Islet precursor cell (in vitro differentiated cells): Measurements from ENCODE around the gene PIK3R5.
A peak's percentile ranks its signal among the peaks of the same experiment; 100 is the strongest.

Experiments
- DNase-seq: peaks from one replicate; pipeline ENCODE4 v3.0.0-alpha.2; 2018

Gene PIK3R5

GRCh38 chr17:8894673-8895578 lies 70.6 kb downstream of the PIK3R5 start:
- peak; percentile 85 for DNase-seq

GRCh38 chr17:8894202-8894671 lies 71.3 kb downstream of the PIK3R5 start:
- peak; percentile 68 for DNase-seq

- DNase-seq: peak; percentile 51
Measured at GRCh38 chr17:8893621-8894201, 71.8 kb downstream of the PIK3R5 start.

DNA sequence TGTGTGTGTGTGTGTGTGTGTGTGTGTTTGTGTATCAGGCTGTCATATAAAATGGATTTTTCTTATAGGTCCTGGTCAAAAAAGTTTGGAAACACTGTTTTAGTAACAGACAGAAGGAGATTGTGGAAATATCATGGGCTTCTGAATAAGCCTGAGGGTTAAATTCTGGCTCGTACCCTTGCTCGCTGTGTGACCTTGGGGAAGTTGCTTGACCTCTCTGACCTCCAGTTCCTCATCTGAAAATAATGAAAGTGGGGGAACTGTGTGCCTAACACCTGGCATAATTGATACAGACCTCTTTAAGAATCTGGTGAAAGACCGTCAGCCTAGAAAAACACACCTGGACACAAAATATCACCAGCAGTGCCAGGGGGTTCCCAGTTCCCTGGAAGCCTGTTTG lies 72.4 kb downstream of the PIK3R5 start:
- DNase-seq: no peak

DNA sequence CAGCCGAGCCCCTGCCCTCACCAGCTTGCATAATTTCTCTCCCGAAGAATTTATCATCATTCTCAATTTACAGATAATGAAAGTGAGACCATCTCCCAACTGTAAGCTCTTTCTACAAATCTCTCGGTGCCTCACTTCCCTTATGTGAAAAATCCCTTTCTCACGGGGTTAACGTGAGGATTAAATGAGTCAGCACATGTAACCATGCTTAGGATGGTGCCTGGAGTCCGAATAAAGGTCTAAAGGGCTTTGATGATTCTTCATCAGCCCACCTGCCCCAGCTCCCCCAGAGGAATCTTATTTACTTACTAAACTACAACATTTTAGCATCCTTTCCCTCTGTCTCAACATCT lies 73.2 kb downstream of the PIK3R5 start:
- no peak for DNase-seq

DNA sequence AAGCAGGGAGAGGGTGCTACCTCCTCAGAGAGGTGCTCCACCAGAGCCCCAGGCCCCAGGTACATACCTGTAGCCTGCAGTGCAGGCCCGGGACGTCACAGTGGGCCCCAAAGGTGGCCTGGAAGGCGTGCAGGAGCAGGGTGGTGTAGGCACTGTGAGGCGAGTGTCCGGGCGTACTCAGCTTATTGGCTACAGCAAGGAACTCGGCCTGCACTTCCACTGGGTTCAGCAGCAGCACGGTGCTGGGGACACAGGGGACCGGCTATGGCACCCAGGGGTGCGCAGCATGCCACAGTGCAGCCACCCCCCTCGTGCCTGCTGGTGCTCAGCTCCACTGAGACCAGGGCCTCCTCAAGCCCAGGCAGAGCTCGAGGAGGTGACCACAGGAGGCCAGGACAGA lies 74.8 kb downstream of the PIK3R5 start:
- DNase-seq: no peak

- peak; percentile 51 for DNase-seq
Measured at GRCh38 chr17:8889458-8890210, 75.9 kb downstream of the PIK3R5 start.

GRCh38 chr17:8888704-8889302 lies 76.7 kb downstream of the PIK3R5 start:
- DNase-seq: peak; percentile 51

DNA sequence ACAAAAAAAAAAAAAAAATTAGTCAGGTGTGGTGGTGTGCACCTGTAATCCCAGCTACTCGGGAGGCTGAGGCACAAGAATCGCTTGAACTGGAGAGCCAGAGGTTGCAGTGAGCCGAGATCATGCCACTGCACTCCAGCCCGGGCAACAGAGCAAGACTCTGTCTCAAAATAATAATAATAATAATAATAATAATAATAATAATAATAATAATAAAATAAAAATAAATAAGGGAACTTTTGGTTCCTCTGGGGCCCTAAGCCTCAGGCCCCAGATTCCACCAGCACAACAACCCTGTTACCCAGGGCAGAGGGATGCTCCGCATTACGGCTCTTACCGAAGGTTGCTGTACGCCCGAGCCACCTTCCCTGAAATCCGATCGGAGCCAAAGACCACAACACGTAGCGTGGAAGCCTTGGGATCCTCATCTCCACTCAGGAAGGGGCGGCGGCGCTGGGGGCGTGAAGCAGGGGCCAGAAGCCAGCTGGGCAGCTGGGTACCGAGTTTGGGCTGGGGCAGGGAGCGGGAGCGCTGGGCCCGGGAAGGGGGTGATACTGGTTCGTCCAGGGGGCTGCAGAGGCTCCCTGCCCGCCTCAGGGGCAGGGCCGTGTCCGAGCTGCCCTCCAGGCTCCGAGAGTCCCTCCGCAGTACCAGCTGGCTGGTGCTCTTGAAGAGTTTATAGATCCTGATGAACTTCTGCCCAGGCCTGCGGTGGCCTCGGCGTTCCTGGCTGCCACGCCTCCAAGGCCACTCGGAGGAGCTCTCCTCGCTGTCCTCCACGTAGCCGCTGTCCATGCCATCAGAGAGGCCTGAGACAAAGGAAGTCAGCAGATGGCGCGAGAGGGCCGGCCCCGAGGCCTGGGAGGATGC lies 77.4 kb downstream of the PIK3R5 start:
- DNase-seq: peak; percentile 97

GRCh38 chr17:8887301-8887700 lies 78.2 kb downstream of the PIK3R5 start:
- DNase-seq: peak; percentile 52

GRCh38 chr17:8885967-8886684 lies 79.4 kb downstream of the PIK3R5 start:
- peak; percentile 48 for DNase-seq

DNA sequence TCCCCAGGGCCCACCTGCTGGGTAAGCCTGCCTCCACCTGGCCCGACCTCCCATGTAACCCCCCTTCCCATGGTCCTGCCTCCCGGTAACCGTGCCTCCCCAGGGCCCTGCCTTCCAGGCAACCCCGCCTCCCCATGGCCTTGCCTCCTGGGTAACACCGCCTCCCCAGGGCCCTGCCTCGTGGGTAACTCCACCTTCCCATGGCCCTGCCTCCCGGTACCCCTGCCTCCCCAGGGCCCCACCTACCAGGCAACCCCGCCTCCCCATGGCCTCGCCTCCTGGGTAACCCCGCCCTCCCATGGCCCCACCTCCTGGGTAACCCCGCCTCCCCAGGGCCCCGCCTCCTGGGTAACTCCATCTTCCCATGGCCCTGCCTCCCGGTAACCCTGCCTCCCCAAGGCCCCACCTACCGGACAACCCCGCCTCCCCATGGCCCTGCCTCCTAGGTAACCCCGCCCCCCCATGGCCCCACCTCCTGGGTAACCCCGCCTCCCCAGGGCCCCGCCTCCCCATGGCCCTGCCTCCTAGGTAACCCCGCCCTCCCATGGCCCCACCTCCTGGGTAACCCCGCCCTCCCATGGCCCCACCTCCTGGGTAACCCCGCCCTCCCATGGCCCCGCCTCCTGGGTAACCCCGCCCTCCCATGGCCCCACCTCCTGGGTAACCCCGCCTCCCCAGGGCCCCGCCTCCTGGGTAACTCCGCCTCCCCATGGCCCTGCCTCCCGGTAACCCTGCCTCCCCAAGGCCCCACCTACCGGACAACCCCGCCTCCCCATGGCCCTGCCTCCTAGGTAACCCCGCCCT lies 80.1 kb downstream of the PIK3R5 start:
- peak; percentile 55 for DNase-seq

GRCh38 chr17:8884336-8884990 lies 81.0 kb downstream of the PIK3R5 start:
- DNase-seq: peak; percentile 56

GRCh38 chr17:8883353-8883752 lies 82.2 kb downstream of the PIK3R5 start:
- DNase-seq: peak; percentile 21

GRCh38 chr17:8881606-8882005 lies 83.9 kb downstream of the PIK3R5 start:
- no peak for DNase-seq

DNA sequence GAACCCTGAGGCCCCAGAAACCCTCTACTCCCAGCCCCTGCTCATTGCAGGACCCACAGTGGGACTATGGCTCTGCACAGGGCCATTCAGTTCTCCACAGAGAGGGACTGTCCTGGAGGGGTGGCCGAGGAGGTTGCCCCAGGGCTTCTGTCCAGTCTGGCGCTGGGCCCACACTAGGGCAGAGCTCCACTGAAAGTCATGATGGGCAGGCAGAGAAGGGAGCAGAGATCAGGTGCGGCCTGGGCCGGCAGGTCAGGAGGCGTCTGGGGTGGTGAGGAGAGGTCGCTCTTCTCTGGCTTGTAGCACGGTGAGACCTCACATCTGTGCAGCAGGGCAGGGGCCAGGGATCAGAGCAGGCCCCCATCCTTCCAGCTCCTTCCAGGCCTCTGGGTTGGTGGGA lies 85.0 kb downstream of the PIK3R5 start:
- no peak for DNase-seq

DNA sequence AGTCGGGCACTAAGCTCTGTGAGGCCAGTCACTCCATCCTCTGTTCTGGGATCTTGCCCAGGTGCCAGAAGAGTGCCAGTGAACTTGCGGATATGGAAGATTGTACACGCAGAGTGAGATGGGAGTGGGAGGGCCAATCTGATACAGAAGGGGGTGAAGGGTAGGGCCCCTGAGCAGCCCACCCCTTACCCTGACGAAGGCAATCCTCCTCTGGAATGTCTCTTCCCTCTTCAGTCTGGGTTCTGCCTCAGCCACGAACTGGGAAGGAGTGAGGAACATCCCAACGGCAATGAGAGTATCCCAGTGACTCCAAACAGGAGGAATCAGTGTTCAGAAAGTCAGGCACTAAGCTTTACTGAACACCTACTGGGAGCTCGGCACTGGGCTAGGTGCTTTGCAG lies 86.1 kb downstream of the PIK3R5 start:
- DNase-seq: no peak

- no peak for DNase-seq
Measured at GRCh38 chr17:8877984-8878383, 87.5 kb downstream of the PIK3R5 start.

DNA sequence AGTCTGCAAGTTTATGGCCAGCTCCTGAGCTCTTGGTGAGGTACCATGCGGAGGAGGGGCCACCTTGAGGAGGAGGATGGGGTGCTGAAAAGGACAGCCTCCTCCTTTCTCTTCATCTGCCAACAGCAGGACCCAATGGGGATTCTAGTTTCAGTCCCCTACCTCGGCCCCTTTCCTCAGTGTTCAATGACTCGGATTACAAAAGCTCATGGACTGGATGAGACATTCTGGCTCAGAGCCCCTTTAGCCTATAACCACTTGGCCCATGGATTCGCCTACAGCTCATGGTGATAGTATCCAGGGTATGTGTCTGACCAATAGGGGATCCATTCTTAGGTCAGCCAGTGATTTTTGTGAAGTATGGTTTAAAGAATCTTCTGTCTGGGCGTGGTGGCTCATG lies 89.5 kb downstream of the PIK3R5 start:
- DNase-seq: no peak

DNA sequence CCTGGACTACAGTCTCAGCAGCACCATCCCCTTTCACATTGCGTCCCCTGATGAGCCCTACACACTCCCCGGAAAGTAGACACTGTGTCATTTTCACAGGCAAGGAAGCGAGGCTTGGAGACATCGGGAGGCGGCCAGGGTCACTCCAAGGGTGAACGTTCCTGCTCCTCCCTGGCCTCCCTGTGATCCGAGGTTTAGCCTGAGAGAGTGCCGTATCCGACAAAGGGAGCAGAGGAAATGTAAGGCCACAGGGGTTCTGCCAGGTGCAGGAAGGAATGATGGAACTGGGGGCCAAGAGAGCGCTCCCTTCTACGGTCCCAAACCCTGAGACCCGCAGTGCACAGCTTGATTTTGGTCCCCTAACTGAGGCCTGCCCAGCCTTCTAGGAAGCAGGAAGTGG lies 90.1 kb downstream of the PIK3R5 start:
- no peak for DNase-seq
